ENCODE data around the gene MTCL1.

The MTCL1 gene

GRCh38 chr18:8717011-8717770, 11.8 kb downstream of the MTCL1 start:
- H3K27ac ChIP-seq, result no peak overlapping the region
- TF ChIP-seq, protein P1, sequence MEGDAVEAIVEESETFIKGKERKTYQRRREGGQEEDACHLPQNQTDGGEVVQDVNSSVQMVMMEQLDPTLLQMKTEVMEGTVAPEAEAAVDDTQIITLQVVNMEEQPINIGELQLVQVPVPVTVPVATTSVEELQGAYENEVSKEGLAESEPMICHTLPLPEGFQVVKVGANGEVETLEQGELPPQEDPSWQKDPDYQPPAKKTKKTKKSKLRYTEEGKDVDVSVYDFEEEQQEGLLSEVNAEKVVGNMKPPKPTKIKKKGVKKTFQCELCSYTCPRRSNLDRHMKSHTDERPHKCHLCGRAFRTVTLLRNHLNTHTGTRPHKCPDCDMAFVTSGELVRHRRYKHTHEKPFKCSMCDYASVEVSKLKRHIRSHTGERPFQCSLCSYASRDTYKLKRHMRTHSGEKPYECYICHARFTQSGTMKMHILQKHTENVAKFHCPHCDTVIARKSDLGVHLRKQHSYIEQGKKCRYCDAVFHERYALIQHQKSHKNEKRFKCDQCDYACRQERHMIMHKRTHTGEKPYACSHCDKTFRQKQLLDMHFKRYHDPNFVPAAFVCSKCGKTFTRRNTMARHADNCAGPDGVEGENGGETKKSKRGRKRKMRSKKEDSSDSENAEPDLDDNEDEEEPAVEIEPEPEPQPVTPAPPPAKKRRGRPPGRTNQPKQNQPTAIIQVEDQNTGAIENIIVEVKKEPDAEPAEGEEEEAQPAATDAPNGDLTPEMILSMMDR (conservative IDR thresholded peaks at IDR 0.05), result no peak
- no peak for TF ChIP-seq ZFX (IDR thresholded peaks at IDR 0.05)

- H3K27ac ChIP-seq, result no peak overlapping the region
- TF ChIP-seq, protein P1 (conservative IDR thresholded peaks at IDR 0.05), result no peak
- TF ChIP-seq ZFX (IDR thresholded peaks at IDR 0.05), result no peak
Measured at GRCh38 chr18:8718401-8718913, 13.1 kb downstream of the MTCL1 start.

GRCh38 chr18:8719192-8719591, 13.8 kb downstream of the MTCL1 start:
- H3K27ac ChIP-seq, result no peak overlapping the region
- TF ChIP-seq ZFX (IDR thresholded peaks at IDR 0.05), result no peak

- TF ChIP-seq ZFX (IDR thresholded peaks at IDR 0.05), result no peak
- TF ChIP-seq, protein P1 (conservative IDR thresholded peaks at IDR 0.05), result no peak
Measured at GRCh38 chr18:8720141-8720540, 14.8 kb downstream of the MTCL1 start.

GRCh38 chr18:8721094-8721669, 15.8 kb downstream of the MTCL1 start:
- H3K27ac ChIP-seq, result no peak overlapping the region
- no peak for TF ChIP-seq ZFX (IDR thresholded peaks at IDR 0.05)
- TF ChIP-seq, protein P1 (conservative IDR thresholded peaks at IDR 0.05), result no peak

More at GRCh38 chr18:8720141-8720540, 14.8 kb downstream of the MTCL1 start:
- H3K27ac ChIP-seq, result no peak overlapping the region

GRCh38 chr18:8721716-8722115, 16.4 kb downstream of the MTCL1 start:
- H3K27ac ChIP-seq, result no peak overlapping the region
- no peak for TF ChIP-seq ZFX (IDR thresholded peaks at IDR 0.05)
- TF ChIP-seq, protein P1 (conservative IDR thresholded peaks at IDR 0.05), result no peak

- no peak for TF ChIP-seq ZFX (IDR thresholded peaks at IDR 0.05)
- TF ChIP-seq, protein P1 (conservative IDR thresholded peaks at IDR 0.05), result no peak
- H3K27ac ChIP-seq, result no peak overlapping the region
Measured at GRCh38 chr18:8722946-8723820, 17.8 kb downstream of the MTCL1 start.
